ENCODE data around the gene PPP1R37. TPM values are rescaled to one million over a fixed set of nuclear protein-coding genes. Genes with fewer than 3 reads are reported as not detected.
A peak's percentile ranks its signal among the peaks of the same experiment; 100 is the strongest.

PPP1R37 gene
- total RNA-seq, 2 donors from 2014 or later, result 19.8 to 27.7 TPM

DNA sequence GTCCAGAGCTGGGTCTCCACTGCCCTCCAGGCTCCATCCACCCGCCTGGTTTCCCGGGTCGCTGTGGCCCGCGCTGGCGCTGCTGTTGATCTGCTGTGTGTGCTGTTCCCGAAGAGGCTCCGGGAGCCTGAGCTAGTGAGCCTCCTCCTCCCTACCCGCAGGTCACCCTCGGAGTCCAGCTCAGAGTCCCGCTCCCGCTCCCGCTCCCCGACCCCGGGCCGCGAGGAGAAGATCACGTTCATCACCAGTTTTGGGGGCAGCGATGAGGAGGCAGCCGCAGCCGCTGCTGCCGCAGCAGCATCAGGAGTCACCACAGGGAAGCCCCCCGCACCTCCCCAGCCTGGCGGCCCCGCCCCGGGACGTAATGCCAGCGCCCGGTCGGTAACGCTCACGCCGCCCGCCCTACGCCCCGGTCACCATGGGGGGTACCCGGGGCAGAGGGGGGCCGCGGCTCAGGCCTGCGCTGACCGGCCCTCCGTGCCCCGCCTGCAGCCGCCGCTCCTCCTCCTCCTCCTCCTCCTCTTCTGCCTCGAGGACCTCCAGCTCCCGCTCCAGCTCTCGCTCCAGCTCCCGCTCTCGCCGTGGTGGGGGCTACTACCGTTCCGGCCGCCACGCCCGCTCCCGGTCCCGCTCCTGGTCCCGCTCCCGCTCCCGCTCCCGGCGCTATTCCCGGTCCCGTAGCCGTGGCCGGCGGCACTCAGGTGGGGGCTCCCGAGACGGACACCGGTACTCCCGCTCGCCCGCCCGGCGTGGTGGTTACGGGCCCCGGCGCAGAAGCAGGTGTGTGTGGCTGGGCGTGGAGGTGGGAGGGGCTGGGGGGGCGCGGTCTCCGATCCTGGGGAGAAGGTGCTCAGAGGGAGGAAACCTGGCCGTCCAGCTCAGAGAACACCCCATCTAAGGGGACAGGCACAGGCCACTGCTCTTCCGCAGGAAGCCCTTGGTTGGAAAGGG lies 28.9 kb upstream of the PPP1R37 start:
- ATAC-seq (replicated peaks), result no peak
- Mint-ChIP-seq H3K27me3 (no peaks in the 10 kb centered on the region), H3K4me3 (no peak overlapping the region), H3K4me1 (peaks cover 5% of the 10 kb centered on the region), H3K27ac (no peak overlapping the region), H3K36me3 (ENCODE audit: low read depth) (peaks cover 94% of the 10 kb centered on the region), H3K9me3 (no peaks in the 10 kb centered on the region)

DNA sequence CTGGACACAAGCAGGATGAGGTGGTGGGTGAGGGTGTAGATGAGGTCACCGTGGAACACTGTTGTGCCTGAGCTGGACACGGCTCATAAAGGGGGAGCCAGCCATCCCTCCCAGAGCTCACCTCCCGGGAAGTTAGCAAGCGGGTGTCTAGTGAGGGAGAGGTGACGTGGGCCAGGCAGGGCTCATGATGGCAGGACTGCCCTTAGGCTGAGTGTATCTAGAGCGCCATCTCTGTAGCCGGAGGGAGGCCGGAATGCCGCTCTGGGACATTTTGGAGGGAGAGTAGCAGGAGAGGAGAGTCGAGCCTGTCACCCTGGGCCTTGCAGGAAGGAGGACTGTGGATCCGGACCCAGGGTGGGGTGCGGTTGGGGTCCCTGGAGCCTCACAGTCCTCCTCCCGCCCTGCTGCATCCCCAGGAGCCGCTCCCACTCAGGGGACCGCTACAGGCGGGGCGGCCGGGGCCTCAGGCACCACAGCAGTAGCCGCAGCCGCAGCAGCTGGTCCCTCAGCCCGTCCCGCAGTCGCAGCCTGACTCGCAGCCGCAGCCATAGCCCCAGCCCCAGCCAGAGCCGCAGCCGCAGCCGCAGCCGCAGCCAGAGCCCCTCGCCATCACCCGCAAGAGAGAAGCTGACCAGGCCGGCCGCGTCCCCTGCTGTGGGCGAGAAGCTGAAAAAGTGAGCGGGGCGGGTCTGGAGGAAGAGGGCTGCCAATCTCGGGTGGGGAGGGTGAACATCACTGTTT lies 25.9 kb upstream of the PPP1R37 start:
- H3K9me3 Mint-ChIP-seq, result no peaks in the 10 kb centered on the region
- H3K36me3 Mint-ChIP-seq (ENCODE audit: low read depth), result peaks cover 88% of the 10 kb centered on the region
- H3K4me3 Mint-ChIP-seq, result no peak overlapping the region

DNA sequence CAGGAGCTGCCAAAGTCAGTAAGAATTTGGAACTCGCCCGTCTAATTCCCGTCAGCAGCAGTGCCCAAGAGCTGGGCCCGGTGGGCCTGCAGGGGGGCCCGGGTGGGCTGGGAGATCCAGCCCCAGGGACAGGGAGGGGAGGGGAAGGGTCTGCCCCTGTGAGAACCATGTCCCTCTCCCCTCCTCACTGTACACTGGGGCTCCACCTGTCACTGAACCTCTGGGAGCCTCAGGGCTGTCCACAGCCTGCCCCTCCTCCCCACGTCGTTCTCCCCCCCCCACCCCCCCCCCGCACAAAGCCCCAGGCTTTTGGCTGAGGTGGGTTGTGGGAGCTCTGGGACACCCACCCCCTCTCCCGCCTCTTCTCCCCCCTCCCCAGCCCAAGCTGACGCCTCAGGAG lies 24.9 kb upstream of the PPP1R37 start:
- no peaks in the 10 kb centered on the region for H3K4me1 Mint-ChIP-seq
- no peaks in the 10 kb centered on the region for H3K9me3 Mint-ChIP-seq
- no peak overlapping the region for H3K4me3 Mint-ChIP-seq
- no peak for ATAC-seq (replicated peaks)
- H3K27me3 Mint-ChIP-seq, result no peaks in the 10 kb centered on the region
- peaks cover 79% of the 10 kb centered on the region for H3K36me3 Mint-ChIP-seq (ENCODE audit: low read depth)
- no peak overlapping the region for H3K27ac Mint-ChIP-seq

More for the DNA sequence above, 25.9 kb upstream of the PPP1R37 start:
- Mint-ChIP-seq H3K27ac (no peak overlapping the region), H3K27me3 (no peaks in the 10 kb centered on the region), H3K4me1 (no peaks in the 10 kb centered on the region)
- no peak for ATAC-seq (replicated peaks)

DNA sequence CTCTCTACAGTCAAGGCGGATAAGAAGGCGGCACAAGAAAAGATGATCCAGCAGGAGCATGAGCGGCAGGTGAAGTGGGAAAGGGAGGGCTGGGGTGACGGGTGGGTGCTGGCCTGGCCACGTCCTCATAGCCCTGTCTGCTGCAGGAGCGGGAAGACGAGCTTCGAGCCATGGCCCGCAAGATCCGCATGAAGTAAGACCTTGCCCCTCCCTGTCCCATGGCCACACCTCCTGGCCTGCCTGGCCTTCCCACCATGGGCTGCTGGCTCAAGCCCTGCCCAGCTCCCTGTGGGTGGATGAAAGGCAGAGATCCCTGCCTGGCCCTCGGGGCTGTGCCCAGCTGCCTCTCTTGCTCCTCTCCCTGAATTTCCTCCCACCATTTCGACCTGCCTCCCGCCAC lies 23.9 kb upstream of the PPP1R37 start:
- peaks cover 70% of the 10 kb centered on the region for H3K36me3 Mint-ChIP-seq (ENCODE audit: low read depth)
- no peaks in the 10 kb centered on the region for H3K4me1 Mint-ChIP-seq
- no peak overlapping the region for H3K27ac Mint-ChIP-seq
- no peak overlapping the region for H3K4me3 Mint-ChIP-seq
- no peaks in the 10 kb centered on the region for H3K27me3 Mint-ChIP-seq
- peak; percentile 26 for ATAC-seq (replicated peaks)
- H3K9me3 Mint-ChIP-seq, result no peaks in the 10 kb centered on the region

DNA sequence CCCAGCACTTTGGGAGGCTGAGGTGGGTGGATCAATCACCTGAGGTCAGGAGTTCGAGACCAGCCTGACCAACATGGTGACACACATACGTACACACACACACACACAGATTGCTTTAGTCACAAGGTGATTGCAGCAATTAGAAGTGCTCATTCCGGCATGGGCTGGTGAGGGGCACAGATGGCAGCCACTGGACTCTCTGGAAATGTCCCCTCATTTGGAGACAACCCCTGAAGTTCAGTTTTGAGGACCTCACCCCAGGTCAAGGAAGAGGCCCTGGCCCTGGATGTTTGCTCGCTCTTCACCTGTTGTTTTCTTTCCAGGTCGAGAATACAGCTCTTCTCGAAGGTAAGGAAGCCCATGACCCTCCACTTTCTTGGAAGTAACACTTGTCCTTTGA lies 22.8 kb upstream of the PPP1R37 start:
- H3K9me3 Mint-ChIP-seq, result no peaks in the 10 kb centered on the region
- no peaks in the 10 kb centered on the region for H3K27me3 Mint-ChIP-seq
- H3K4me1 Mint-ChIP-seq, result no peaks in the 10 kb centered on the region
- H3K27ac Mint-ChIP-seq, result no peak overlapping the region
- no peak for ATAC-seq (replicated peaks)
- H3K36me3 Mint-ChIP-seq (ENCODE audit: low read depth), result peaks cover 60% of the 10 kb centered on the region
- no peak overlapping the region for H3K4me3 Mint-ChIP-seq

DNA sequence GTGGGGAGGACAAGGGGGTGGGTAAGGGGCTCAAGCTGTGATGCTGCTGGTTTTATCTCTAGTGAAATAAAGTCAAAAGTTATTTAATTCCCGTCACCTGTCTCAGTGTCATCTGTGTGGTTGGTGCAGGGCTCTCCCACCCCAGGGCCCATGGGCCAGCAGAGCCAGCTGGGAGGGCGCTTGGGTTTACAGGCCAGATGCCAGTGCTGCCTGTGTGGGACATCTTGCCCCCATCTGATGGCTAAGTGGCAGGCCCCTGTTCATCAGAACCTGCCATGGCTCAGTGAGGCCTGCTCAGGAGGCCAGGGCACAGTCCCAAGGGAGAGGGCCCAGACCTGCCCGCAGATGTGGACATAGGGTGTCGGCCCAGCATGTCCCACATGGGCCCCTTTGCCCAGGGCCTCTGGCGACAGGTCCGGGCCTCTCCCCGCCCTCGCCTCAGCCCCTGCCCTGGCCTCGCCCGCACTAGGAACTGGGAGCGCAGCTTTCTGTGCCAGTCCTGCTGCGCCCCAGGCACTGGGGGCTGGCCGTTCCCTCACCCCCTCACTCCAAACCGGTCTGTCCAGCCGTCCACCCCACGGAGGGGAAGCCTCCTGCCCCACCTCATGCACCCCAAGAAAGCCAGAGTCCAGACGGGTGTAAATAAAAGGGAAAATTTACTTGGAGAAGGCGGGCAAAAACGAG lies 22.0 kb upstream of the PPP1R37 start:
- H3K27ac Mint-ChIP-seq, result no peak overlapping the region

DNA sequence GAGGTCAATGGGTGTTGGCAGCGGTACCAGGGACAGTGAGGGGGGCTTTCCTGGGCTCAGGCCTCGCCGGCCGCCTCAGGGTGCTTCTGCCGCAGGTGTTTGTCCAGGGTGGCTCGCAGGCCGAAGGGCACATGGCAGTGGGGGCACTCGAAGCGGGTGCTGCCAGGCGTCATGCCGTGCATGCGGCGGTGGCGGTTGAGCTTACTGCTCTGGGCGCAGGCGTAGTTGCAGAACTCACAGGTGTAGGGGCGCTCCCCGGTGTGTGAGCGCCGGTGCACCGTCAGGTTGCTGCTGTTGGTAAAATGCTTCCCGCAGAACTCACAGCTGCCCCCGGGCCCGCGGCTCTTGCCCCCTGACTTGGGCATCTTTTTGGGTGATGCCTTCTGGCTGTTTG lies 21.4 kb upstream of the PPP1R37 start:
- Mint-ChIP-seq H3K36me3 (ENCODE audit: low read depth) (peaks cover 48% of the 10 kb centered on the region), H3K9me3 (no peaks in the 10 kb centered on the region), H3K4me3 (no peak overlapping the region), H3K27ac (no peak overlapping the region), H3K4me1 (no peaks in the 10 kb centered on the region), H3K27me3 (no peaks in the 10 kb centered on the region)
- ATAC-seq (replicated peaks), result no peak

More for the DNA sequence above, 22.0 kb upstream of the PPP1R37 start:
- Mint-ChIP-seq H3K4me1 (no peaks in the 10 kb centered on the region), H3K9me3 (no peaks in the 10 kb centered on the region), H3K27me3 (no peaks in the 10 kb centered on the region), H3K4me3 (no peak overlapping the region), H3K36me3 (ENCODE audit: low read depth) (peaks cover 52% of the 10 kb centered on the region)
- ATAC-seq (replicated peaks), result no peak

DNA sequence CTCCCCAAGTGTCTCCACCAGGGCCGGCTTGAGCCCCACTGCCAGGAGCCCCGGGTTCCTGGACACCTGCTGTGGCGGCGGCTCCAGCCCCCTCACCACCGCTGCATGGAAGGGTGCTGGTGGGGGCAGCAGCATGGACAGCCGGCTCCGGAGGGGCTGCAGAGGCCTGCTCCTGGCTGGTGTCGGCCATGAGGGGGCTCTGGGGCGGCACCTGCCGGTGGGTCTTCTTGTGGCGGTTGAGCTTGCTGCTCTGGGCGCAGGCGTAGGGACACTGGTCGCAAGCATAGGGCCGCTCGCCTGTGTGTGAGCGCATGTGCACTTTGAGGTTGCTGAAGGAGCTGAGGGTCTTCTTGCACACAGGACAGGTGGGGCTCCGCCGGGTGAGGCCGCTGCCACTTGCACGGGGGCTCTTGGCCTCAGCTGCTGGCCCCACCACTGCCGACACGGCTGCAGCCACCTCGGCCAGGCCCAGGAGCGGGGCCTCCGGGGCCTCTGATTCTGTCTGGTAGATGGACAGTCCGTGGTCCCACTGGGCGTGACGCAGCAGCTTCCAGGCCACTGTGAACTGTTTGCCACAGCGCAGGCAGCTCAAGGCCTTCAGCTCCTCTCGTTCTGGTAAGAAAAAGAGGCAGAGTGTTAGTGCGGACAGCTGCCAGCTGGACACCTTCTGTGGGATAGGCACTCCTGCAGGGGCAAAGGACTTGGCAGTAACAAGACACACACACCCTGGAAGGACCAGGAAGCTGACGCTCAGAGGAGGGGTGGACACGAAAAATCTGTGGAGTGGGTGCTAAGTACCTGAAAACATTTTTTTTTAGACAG lies 20.8 kb upstream of the PPP1R37 start:
- H3K27me3 Mint-ChIP-seq, result no peaks in the 10 kb centered on the region
- no peak overlapping the region for H3K4me3 Mint-ChIP-seq
- H3K9me3 Mint-ChIP-seq, result no peaks in the 10 kb centered on the region
- ATAC-seq (replicated peaks), result no peak
- H3K27ac Mint-ChIP-seq, result peak overlapping the region; percentile 38
- H3K4me1 Mint-ChIP-seq, result peaks cover 6% of the 10 kb centered on the region
- peaks cover 41% of the 10 kb centered on the region for H3K36me3 Mint-ChIP-seq (ENCODE audit: low read depth)

DNA sequence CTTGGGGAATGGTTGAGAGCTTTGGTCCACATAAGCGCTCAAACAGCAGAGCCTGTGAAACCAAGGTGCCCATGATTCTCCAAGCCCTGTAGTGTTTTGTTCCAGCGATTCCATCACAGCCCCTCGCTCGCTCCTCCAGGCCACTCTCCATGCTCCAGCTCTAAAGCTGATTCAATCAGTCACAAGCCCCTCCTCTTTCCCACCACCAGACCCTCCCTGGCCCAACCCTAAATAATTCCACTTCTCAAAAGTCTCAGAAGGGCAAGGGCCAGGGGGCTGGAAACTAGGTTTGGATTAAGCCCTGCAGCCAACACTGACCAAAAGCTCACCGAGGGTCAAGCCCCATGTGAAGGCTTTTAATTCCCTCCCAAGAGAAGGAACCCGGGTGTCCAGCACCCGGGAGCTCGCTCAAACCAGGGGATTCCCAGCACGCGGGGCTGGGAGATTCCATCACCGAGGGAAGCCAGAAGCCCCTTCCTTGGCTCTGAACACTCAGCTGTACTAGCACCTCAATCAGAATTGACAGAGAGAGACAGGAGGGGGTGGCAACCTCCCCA lies 18.2 kb upstream of the PPP1R37 start:
- ATAC-seq (replicated peaks), result no peak

DNA sequence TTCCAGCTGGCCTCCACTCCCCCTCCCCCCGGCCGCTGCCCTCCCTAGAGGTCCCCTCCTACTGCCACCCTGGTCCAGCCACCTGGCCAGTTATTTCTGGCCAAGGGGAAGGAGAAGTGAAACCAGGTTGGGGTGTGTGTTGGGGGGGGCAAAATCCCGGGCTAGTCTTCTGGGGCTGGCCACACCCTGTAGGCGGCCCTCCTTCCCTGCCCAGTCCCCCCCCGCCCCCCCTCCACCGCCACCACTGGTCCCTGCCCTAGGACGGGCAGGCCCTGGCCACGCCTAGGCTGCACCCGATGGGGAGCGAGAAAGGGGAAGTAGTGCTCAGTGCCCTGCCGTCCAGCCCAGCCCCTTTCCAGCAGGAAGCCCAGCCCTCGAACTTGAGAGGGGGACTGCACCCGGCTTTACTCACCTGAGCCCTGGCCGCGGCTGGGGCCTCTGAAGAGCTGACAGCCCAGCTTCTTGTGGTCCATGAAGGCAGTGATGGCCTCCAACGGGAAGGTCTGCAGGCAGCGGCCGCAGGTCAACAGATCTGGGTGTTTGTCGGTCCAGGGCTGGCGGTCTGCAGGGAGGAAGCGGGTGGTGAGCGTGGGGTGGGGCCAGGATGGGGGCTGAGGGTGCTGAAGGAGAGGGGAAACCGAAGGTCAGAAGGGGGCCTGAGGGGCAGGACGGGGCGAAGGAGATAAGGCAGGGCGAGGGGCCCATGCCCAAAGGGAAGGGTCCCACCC lies 17.5 kb upstream of the PPP1R37 start:
- Mint-ChIP-seq H3K4me3 (peak overlapping the region; percentile 82), H3K36me3 (ENCODE audit: low read depth) (peaks cover 25% of the 10 kb centered on the region), H3K4me1 (peaks cover 11% of the 10 kb centered on the region), H3K9me3 (no peaks in the 10 kb centered on the region), H3K27me3 (no peaks in the 10 kb centered on the region), H3K27ac (no peak overlapping the region)
- peak; percentile 54 for ATAC-seq (replicated peaks)

More for the DNA sequence above, 18.2 kb upstream of the PPP1R37 start:
- Mint-ChIP-seq H3K27me3 (no peaks in the 10 kb centered on the region), H3K27ac (no peak overlapping the region), H3K36me3 (ENCODE audit: low read depth) (peaks cover 25% of the 10 kb centered on the region), H3K4me1 (peaks cover 11% of the 10 kb centered on the region), H3K9me3 (no peaks in the 10 kb centered on the region), H3K4me3 (peak overlapping the region; percentile 82)

DNA sequence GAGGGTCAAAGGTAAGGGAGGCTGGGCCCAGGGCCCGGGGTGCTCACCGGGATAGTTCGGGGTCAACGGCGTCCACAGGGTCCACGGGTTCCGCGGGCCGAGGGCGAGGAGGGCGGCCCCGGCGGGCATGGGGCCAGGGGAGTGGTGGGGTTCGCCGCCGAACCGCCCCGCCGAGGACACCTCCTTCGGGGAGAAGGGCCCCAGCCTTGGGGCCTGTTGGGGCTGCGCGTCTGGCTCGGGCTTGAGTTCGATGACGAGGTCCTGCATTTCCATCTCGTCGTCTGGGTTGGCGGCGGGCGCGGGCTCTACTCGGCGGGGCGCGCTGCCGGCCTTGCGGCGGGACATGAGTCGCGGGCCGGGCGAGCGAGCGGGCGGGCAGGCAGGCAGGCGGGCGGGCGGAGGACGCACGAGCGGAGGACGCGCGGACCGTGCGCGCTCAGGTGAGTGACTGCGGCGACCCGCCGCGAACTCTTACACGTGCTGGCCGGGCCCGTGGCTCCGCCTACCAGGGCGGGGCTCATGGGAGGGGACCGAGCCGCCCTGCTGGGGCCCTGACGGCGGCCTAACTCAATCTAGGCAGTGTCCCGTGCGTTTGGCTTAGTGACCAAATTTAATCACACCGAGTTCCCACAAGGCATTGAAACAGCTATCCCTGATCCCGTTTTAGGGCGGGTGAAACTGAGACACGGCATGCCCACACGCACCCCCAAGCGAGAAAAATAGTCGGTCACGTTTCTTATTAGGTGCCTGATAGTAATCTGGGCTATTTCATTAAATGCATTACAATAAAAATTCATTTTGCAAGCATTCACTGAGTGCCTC lies 16.7 kb upstream of the PPP1R37 start, which contains the start of gene ZNF296:
Gene ZNF296 (minus strand): TSS at position 450 of the 822 bp plus-strand sequence. CDS start 105 bp downstream, at position 345.
- Mint-ChIP-seq H3K4me1 (peaks cover 14% of the 10 kb centered on the region), H3K4me3 (peak within 1 kb of the TSS; percentile 82), H3K27ac (peak within 1 kb of the TSS; percentile 41), H3K27me3 (no peaks in the 10 kb centered on the region), H3K36me3 (ENCODE audit: low read depth) (peaks cover 25% of the 10 kb centered on the region), H3K9me3 (no peaks in the 10 kb centered on the region)
- peak; percentile 79 for ATAC-seq (replicated peaks)
